Calu3 (cell line): ENCODE measurements around the gene PCSK6. TPM values are rescaled to one million over a fixed set of nuclear protein-coding genes. Genes with fewer than 3 reads are reported as not detected.

ENCODE experiments used
- BruUV-seq: library from RNA; stranded (reverse); fragments of 400-500 nt; replicated peaks from 2 replicates; lab custom pipeline; 2021; lab: Mats Ljungman, UMichigan
- CTCF ChIA-PET: fragments of 300-600 bp; sonication (Branson Sonifier 250); formaldehyde crosslinking; loops from one replicate; lab custom pipeline; 2022; ENCODE audit warnings: antibody characterized with exemption; lab: Charles Lee
- DNase-seq: peaks from one replicate; pipeline ENCODE4 v3.0.0; 2022
- H3K27ac Mint-ChIP-seq: one replicate; pipeline ENCODE4 v1.8.0; 2022; ENCODE audit warnings: mixed read lengths; ENCODE audit not compliant: unreplicated experiment
- H3K27me3 Mint-ChIP-seq: one replicate; pipeline ENCODE4 v1.8.0; 2022; ENCODE audit warnings: mixed read lengths; ENCODE audit not compliant: unreplicated experiment
- H3K36me3 Mint-ChIP-seq: one replicate; pipeline ENCODE4 v1.8.0; 2022; ENCODE audit warnings: mild to moderate bottlenecking, moderate library complexity, mixed read lengths; ENCODE audit not compliant: insufficient read depth, unreplicated experiment
- H3K4me1 Mint-ChIP-seq: one replicate; pipeline ENCODE4 v1.8.0; 2022; ENCODE audit warnings: mild to moderate bottlenecking, low read depth, mixed read lengths; ENCODE audit not compliant: unreplicated experiment
- H3K4me3 Mint-ChIP-seq: one replicate; pipeline ENCODE4 v1.8.0; 2022; ENCODE audit warnings: mild to moderate bottlenecking, low read depth, moderate library complexity, mixed read lengths; ENCODE audit not compliant: unreplicated experiment
- H3K9me3 Mint-ChIP-seq: one replicate; pipeline ENCODE4 v1.8.0; 2022; ENCODE audit warnings: low read depth, mixed read lengths; ENCODE audit not compliant: unreplicated experiment
- intact Hi-C: fragments of 100-400 bp; cut with micrococcal nuclease; formaldehyde crosslinking; loops from one replicate; pipeline ENCODE4 v1.10.0; 2022; ENCODE audit not compliant: unreplicated experiment
- total RNA-seq: library from RNA; stranded (reverse); gene quantifications from 2 replicates; pipeline ENCODE4 v1.2.3, GENCODE V29; 2022
- TF ChIP-seq, protein P1 (sequence below): fragments of 200-600 bp; IDR thresholded peaks from one replicate; pipeline ENCODE4 v1.8.0; 2022; ENCODE audit warnings: antibody characterized with exemption; ENCODE audit not compliant: unreplicated experiment

PCSK6 gene
- total RNA-seq, 1 experiment from 2014 or later, result 5.1 TPM

DNA sequence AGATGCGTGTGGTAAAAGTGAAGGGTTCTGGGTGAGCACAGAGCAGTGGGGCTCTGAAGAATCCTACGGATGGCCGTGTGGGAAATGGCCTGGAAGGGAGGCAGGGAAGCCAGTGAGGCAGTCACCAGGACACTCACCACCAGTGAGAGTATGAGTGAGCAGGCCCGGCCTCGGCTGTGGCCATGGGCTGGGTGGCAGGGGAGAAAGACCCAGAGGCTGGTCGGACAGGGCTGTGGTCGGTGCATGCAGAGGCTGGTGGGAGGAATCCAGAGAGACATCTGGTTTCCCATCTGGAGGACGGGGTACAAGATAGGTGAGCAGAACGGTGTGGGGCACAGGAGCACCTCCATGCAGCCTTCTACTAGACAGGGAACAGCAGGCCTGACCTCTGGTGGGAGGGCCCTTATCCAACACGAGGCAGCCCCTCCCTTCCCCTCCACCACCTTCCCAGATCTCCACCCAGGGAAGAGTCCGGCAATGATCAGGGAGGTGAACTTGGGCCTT, 10.1 kb downstream of the PCSK6 start:
- H3K4me3 Mint-ChIP-seq, result no peak overlapping the region
- H3K36me3 Mint-ChIP-seq, result no peaks in the 10 kb centered on the region
- peaks cover 22% of the 10 kb centered on the region for H3K4me1 Mint-ChIP-seq
- BruUV-seq, result no TSS peak
- H3K27me3 Mint-ChIP-seq, result peaks cover 32% of the 10 kb centered on the region
- TF ChIP-seq, protein P1, sequence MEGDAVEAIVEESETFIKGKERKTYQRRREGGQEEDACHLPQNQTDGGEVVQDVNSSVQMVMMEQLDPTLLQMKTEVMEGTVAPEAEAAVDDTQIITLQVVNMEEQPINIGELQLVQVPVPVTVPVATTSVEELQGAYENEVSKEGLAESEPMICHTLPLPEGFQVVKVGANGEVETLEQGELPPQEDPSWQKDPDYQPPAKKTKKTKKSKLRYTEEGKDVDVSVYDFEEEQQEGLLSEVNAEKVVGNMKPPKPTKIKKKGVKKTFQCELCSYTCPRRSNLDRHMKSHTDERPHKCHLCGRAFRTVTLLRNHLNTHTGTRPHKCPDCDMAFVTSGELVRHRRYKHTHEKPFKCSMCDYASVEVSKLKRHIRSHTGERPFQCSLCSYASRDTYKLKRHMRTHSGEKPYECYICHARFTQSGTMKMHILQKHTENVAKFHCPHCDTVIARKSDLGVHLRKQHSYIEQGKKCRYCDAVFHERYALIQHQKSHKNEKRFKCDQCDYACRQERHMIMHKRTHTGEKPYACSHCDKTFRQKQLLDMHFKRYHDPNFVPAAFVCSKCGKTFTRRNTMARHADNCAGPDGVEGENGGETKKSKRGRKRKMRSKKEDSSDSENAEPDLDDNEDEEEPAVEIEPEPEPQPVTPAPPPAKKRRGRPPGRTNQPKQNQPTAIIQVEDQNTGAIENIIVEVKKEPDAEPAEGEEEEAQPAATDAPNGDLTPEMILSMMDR, result no peak
- no peak for DNase-seq
- H3K9me3 Mint-ChIP-seq, result no peaks in the 10 kb centered on the region
- H3K27ac Mint-ChIP-seq, result no peak overlapping the region
- intact Hi-C loops, result no loop called here
- CTCF ChIA-PET, result no interaction called here

DNA sequence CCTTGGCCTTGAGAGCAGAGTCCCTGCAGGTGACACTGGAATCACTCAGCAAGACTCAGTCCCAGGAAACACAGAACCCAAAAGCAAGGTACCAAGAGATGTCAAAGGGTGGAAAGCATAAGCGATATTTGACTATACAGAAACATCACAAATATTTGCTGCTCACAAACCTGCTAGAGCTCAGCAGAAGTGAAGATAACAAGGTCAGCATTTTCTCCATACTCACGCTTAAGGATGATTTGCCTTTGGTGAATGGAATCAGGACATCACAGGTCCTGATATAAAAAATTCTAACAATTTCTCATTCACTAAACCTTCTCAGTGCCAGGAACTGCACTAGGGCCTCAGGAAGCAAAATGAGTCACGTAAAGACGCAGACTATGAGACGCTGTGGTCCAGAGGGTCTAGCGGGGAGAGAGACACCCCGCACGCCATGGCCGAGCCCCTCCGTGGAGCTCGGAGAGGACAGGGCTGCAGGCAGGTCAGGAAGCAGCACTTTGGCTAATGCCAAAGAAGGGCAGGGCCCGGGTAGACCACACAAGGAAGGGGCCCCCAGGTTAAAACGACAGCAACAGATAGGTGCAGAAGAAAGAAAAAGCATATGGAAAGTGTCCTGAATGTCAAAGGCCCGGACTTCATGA, 10.7 kb downstream of the PCSK6 start:
- Mint-ChIP-seq H3K27me3 (peaks cover 35% of the 10 kb centered on the region), H3K9me3 (no peaks in the 10 kb centered on the region), H3K36me3 (no peaks in the 10 kb centered on the region), H3K4me3 (no peak overlapping the region), H3K4me1 (peaks cover 22% of the 10 kb centered on the region), H3K27ac (no peak overlapping the region)
- TF ChIP-seq, protein P1, result no peak
- CTCF ChIA-PET, result no interaction called here
- no peak for DNase-seq
- no TSS peak for BruUV-seq
- intact Hi-C loops, result no loop called here

DNA sequence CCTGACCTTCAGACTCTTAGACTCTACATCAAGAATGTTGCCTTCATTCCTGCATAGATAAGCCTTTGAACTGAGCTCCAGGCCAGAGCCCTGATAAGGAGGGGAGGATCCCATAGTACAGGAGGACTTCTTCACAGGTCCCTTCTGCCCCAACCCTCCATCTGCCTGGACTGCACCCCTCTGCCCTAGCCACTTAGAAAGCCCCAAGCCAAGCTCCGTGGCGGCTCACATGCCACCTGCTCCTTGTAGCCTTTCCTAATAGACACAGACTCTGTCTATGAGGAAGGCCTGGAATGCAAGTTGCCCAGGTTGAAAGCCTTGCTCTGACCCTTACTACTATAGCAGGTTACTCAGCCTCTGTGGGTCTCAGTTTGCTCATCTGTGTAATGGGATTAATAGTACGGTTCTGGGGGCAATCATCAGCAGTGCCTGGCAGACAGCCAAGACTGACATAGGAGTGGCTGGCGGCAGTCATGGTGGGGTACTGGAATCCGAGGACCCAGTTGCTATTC, 11.6 kb downstream of the PCSK6 start:
- intact Hi-C loops, result no loop called here
- CTCF ChIA-PET, result no interaction called here
- no TSS peak for BruUV-seq

DNA sequence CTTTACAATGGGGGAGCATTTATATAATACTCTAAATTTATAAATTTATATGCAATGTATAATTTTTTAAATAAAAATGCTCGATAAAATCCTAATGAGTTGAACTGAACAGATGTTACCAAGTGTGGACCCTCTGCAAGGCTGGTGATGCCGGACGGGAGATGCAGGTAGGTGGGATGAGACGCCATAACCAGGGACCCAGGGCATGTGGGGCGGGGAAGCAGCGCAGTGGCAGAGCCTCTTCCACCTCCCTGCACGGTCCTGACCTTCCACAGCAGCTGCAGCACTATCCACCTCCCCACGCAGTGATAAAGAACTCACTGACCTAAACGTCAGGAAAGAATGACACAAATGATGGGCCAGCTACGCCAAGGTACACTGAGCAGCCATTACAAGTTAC, 12.8 kb downstream of the PCSK6 start:
- TF ChIP-seq, protein P1, result no peak
- no peak overlapping the region for H3K27ac Mint-ChIP-seq
- peaks cover 30% of the 10 kb centered on the region for H3K27me3 Mint-ChIP-seq
- no TSS peak for BruUV-seq
- H3K9me3 Mint-ChIP-seq, result no peaks in the 10 kb centered on the region
- intact Hi-C loops, result no loop called here
- no peak for DNase-seq
- CTCF ChIA-PET, result no interaction called here
- H3K4me3 Mint-ChIP-seq, result no peak overlapping the region
- H3K4me1 Mint-ChIP-seq, result peaks cover 12% of the 10 kb centered on the region
- H3K36me3 Mint-ChIP-seq, result no peaks in the 10 kb centered on the region

More for the DNA sequence above, 11.6 kb downstream of the PCSK6 start:
- no peak for DNase-seq
- no peak overlapping the region for H3K27ac Mint-ChIP-seq
- H3K4me1 Mint-ChIP-seq, result peaks cover 22% of the 10 kb centered on the region
- TF ChIP-seq, protein P1, result no peak
- H3K36me3 Mint-ChIP-seq, result no peaks in the 10 kb centered on the region
- no peak overlapping the region for H3K4me3 Mint-ChIP-seq
- H3K27me3 Mint-ChIP-seq, result peaks cover 35% of the 10 kb centered on the region
- no peaks in the 10 kb centered on the region for H3K9me3 Mint-ChIP-seq
